GM12872 (cell line): ENCODE results near the gene MRGPRX2.

Experiments
- CTCF ChIP-seq: IDR thresholded peaks from 3 replicates; pipeline ENCODE4 v1.5.1; 2011; ENCODE audit warnings: low read depth, mild to moderate bottlenecking, low read length, moderate library complexity; ENCODE audit not compliant: insufficient read depth

MRGPRX2 gene

DNA sequence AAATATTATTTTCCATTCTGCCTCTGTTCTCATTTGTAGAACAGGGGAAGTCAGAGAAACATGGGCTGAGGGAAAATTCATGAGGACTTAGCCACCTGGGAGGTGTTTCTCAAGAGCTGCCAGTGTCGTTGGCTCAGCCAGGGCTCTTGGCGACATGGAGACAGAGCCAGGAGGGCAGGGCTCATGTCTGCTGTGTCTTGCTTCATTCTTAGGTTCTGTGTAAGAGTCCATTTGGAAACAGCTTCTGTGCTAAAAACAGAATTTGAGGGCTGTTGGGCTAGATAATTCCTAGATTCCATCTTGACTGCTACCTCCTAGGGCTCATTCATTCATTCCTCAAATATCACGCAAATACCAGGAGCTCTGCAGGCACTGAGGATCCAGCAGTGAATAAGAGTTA is 15.1 kb upstream of the MRGPRX2 start:
- TF ChIP-seq CTCF = no peak

DNA sequence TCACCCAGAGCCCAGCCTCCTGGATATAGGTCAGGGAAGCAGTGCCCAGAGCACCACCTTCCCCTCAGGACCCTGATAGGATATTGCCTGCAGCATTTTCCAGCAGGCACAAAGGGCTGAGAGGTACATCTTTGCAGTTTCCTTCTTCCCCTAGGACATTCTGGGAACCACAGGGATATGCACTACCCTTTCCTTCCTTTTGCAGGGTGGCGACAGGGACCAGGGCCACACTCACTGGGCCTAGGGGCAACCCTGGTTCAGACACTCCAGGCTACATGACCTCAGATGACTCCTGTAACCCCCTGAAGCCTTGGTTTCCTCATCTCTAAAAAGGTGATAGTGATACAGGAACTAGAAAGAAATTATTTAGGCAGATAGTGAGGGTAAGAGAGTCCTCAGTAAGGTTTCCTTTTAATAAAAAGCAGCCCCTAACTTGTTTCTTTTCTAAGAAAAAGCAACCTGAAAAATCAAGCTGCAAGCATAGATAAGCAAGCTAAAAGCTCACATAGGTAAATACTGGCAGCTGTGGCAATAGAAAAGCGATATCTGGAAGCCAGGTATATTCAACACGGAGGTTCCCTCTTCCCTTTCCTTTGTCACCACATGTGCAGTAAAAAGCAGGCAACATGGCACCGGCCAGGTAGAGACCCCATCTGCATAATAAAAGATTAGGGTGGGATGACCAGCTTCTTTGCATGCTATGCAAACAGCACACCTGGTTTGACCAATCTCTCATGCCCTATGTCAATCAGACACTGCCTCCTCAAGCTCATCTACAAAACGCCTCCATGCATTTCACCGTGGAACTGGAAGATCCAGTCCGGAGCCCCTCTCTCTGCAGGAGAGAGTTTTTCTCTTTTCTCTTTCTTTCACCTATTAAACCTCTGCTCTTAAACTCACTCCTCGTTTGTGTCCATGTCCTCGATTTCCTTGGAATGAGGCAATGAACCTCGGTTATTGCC is 13.2 kb upstream of the MRGPRX2 start:
- no peak for TF ChIP-seq CTCF

GRCh38 chr11:19072464-19072863 is 11.9 kb upstream of the MRGPRX2 start:
- no peak for TF ChIP-seq CTCF

DNA sequence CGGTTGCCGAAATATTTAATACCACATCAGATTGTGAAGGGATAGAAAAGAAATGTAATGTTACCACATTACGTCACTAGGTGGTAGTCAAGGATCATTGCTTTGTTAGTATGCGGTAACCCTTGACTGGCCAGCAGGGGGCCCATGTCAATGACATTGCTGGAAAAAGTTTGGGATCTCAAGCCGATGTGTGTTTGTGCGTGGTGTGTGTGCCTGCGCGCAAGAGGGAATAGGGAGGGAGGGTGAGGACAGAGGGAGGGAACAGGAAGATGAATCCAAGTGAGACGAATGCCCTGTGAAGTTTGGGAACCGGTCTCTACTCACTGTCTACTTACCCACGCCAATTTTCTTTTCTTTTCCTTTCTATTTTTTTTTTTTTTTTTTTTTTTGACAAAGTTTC is 10.7 kb upstream of the MRGPRX2 start:
- peak; percentile 95 for TF ChIP-seq CTCF

DNA sequence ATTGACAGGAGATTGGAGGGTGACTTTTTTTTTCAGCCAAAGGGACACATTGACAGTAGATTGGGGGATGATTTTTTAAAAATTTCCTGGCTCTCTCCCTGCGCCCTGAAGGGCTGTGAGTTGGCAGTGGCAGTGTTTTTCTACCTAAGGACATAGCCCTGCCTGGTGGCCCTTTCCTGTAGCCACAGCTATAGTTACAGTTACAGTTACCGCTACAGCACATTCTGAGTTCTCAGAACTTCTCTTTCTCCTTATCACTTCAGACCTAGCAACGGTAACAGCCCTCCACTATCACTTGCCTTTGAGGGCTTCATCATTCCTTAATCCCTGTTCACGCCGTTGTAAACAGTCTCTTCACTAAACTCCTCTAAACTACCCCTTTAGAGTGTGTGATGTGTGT is 684 bp downstream of the MRGPRX2 start:
- no peak for TF ChIP-seq CTCF

GRCh38 chr11:19055905-19056304 is 4.6 kb downstream of the MRGPRX2 start:
- TF ChIP-seq CTCF = no peak

DNA sequence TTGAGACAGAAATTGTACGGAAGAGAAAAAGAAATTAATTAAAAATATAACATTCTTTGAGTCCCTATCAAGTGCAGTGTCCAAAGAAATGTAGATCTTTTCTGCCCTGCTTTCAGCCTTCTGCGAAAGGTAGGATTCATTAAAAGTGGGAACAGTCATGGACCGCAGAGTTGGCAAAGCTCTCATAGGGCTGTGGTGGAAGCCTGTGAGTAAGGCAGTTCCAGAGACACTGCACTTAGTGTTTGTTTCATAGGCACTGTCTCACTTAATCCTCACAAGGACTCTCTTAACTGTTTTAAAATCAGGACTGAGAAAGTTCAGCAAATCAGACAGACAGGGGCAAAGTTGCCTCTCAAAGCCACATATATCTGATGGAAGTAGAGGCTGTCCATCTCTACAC is 5.5 kb downstream of the MRGPRX2 start:
- TF ChIP-seq CTCF = no peak
